ENCODE results near the gene DIAPH3. TPM values are rescaled to one million over a fixed set of nuclear protein-coding genes. Genes with fewer than 3 reads are reported as not detected.

DIAPH3 gene
- polyA plus RNA-seq, 2 of the 4 experiments (the other 2 are of a cell fraction), result 10.8 to 13.6 TPM

DNA sequence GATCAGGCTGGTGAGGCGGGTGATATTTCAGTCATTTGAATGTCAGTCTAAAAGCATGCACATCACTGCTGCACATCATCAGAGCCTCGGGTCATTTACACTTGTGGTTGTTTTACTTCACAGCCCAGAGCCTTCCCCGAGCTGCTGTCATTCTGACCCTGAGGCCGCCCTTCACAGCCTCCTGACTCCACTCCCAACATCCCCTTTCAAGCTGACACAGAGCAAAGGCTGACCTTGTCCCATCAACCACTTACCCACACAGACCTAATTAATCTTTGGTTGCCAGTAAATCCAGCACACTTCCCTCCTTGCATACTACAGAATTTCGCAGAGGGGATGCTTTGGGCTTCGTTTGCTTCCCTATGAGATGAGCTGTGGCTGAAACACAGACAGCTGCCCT is 528.1 kb downstream of the DIAPH3 start:
- CTCF ChIA-PET, result no interaction called here

DNA sequence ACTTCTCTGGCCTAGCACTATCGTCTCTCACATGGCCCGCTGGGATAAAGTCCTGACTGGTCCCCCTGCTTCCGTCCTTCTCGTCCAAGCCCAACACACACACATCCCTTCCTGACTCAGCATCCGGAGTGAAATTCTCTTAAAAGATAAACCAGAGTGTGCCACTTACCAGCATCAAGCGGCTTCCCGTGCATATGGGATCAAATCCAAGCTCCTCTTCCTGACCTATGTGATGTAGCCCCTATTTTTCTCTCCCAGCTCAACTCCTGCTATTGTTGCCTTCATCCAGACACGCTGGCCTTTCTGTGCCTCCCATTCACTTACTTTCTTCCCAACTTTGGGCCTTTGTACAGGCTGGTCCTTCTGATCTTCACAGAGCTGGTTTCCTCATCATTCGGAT is 530.4 kb downstream of the DIAPH3 start:
- 39% methylated on average over 9 of the region's 9 CpGs for WGBS (ENCODE audit: missing lambda C conversion rate)
- no peak overlapping the region for H3K27ac ChIP-seq
- no peak for ATAC-seq
- FAIRE-seq, result no peak
- POLR2A ChIA-PET, result no interaction called here
- no peak for TF ChIP-seq ZSCAN20 (CRISPR knock-in tag; IDR thresholded peaks at IDR 0.05)
- TF ChIP-seq MYC (IDR thresholded peaks at IDR 0.05; ENCODE audit: borderline replicate concordance, low read length), result no peak
- TF ChIP-seq CBX2 (IDR thresholded peaks at IDR 0.05; ENCODE audit: borderline replicate concordance, low read depth), result no peak
- no peak for TF ChIP-seq FOXS1 (CRISPR knock-in tag; IDR thresholded peaks at IDR 0.05)
- TF ChIP-seq FOSB (CRISPR knock-in tag; IDR thresholded peaks at IDR 0.05), result no peak
- no peak for TF ChIP-seq RARB (CRISPR knock-in tag; IDR thresholded peaks at IDR 0.05)
- TF ChIP-seq ZNF302 (CRISPR knock-in tag; IDR thresholded peaks at IDR 0.05), result no peak
- TF ChIP-seq SREBF2 (IDR thresholded peaks at IDR 0.05), result no peak
- TF ChIP-seq, protein P1, sequence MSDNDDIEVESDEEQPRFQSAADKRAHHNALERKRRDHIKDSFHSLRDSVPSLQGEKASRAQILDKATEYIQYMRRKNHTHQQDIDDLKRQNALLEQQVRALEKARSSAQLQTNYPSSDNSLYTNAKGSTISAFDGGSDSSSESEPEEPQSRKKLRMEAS (IDR thresholded peaks at IDR 0.05), result no peak
- TF ChIP-seq POLR2AphosphoS2 (conservative IDR thresholded peaks at IDR 0.05; ENCODE audit: low read length), result no peak
- no peak for TF ChIP-seq PHF8 (IDR thresholded peaks at IDR 0.05; ENCODE audit: borderline replicate concordance, low read depth)
- no peak overlapping the region for H3K4me2 ChIP-seq
- CTCF ChIA-PET, result no interaction called here
- H3K4me3 ChIP-seq, result no peak overlapping the region
- no peaks in the 10 kb centered on the region for H3K4me1 ChIP-seq
- DNase-seq (ENCODE audit: low read depth in 1 of 2, low spot score in 1 of 2), result no peak
- H3K9me3 ChIP-seq, result no peaks in the 10 kb centered on the region

More for the DNA sequence above, 528.1 kb downstream of the DIAPH3 start:
- H3K4me3 ChIP-seq, result no peak overlapping the region
- no peaks in the 10 kb centered on the region for H3K9me3 ChIP-seq
- 11% methylated on average over 6 of the region's 6 CpGs for WGBS (ENCODE audit: missing lambda C conversion rate)
- H3K4me2 ChIP-seq, result no peak overlapping the region
- no peaks in the 10 kb centered on the region for H3K4me1 ChIP-seq
- FAIRE-seq (no peak), DNase-seq (ENCODE audit: low read depth in 1 of 2, low spot score in 1 of 2) (no peak), ATAC-seq (no peak)
- TF ChIP-seq JUNB (IDR thresholded peaks at IDR 0.05) (no peak), HOXB13 (CRISPR knock-in tag; IDR thresholded peaks at IDR 0.05; ENCODE audit: low read depth) (no peak), HOXB5 (CRISPR knock-in tag; IDR thresholded peaks at IDR 0.05) (no peak), PHF8 (IDR thresholded peaks at IDR 0.05; ENCODE audit: borderline replicate concordance, low read depth) (no peak), EHF (CRISPR knock-in tag; IDR thresholded peaks at IDR 0.05) (no peak), CBX2 (IDR thresholded peaks at IDR 0.05; ENCODE audit: borderline replicate concordance, low read depth) (no peak), HDAC2 (IDR thresholded peaks at IDR 0.05) (no peak), FOSL2 (IDR thresholded peaks at IDR 0.05) (no peak), FOSL2 (CRISPR knock-in tag; IDR thresholded peaks at IDR 0.05) (no peak), CHD4 (IDR thresholded peaks at IDR 0.05; ENCODE audit: borderline replicate concordance) (no peak), FOXS1 (CRISPR knock-in tag; IDR thresholded peaks at IDR 0.05) (no peak), HOXA7 (CRISPR knock-in tag; IDR thresholded peaks at IDR 0.05) (no peak), TFCP2L1 (CRISPR knock-in tag; IDR thresholded peaks at IDR 0.05) (no peak), NR3C1 (IDR thresholded peaks at IDR 0.05) (no peak), GATA3 (IDR thresholded peaks at IDR 0.05; ENCODE audit: borderline replicate concordance) (no peak)
- TF ChIP-seq, protein P2, sequence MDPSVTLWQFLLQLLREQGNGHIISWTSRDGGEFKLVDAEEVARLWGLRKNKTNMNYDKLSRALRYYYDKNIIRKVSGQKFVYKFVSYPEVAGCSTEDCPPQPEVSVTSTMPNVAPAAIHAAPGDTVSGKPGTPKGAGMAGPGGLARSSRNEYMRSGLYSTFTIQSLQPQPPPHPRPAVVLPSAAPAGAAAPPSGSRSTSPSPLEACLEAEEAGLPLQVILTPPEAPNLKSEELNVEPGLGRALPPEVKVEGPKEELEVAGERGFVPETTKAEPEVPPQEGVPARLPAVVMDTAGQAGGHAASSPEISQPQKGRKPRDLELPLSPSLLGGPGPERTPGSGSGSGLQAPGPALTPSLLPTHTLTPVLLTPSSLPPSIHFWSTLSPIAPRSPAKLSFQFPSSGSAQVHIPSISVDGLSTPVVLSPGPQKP (IDR thresholded peaks at IDR 0.05; ENCODE audit: low read depth, low read length), result no peak
- TF ChIP-seq, protein P3, sequence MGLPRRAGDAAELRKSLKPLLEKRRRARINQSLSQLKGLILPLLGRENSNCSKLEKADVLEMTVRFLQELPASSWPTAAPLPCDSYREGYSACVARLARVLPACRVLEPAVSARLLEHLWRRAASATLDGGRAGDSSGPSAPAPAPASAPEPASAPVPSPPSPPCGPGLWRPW (IDR thresholded peaks at IDR 0.05), result no peak
- POLR2A ChIA-PET, result no interaction called here
- H3K27ac ChIP-seq, result no peak overlapping the region

DNA sequence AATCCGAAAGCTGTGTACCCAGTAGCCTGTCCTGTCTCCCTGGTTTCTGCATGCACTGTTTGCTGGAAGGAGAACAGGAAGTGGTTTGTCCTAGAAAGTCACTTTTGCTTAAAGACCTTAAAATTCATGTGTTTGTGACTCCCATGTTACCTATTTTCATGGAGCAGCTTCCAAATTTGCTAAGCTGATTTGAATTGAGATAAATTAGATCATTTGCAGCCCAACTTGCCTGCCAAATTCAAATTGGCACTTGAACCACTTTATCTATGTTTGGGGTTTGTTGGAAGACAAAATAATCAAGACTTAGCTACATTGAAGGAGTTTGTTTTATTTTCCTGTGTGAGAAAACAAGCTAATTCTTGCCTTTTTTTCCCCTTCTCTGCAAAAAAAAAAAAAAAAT is 532.5 kb downstream of the DIAPH3 start:
- DNase-seq (ENCODE audit: low read depth in 1 of 2, low spot score in 1 of 2), result no peak
- H3K4me3 ChIP-seq, result no peak overlapping the region
- H3K27ac ChIP-seq, result no peak overlapping the region
- ATAC-seq, result no peak
- no peaks in the 10 kb centered on the region for H3K9me3 ChIP-seq
- no peak overlapping the region for H3K4me2 ChIP-seq
- TF ChIP-seq HOXB5 (CRISPR knock-in tag; IDR thresholded peaks at IDR 0.05) (no peak), PHF8 (IDR thresholded peaks at IDR 0.05; ENCODE audit: borderline replicate concordance, low read depth) (no peak), RARB (CRISPR knock-in tag; IDR thresholded peaks at IDR 0.05) (no peak), HOXB13 (CRISPR knock-in tag; IDR thresholded peaks at IDR 0.05; ENCODE audit: low read depth) (no peak)
- H3K4me1 ChIP-seq, result no peaks in the 10 kb centered on the region
- ChIA-PET POLR2A (no interaction called here), CTCF (no interaction called here)
- 23% methylated on average over 1 of the region's 1 CpG for WGBS (ENCODE audit: missing lambda C conversion rate)
- FAIRE-seq, result no peak
